IPS DF 19.7 (cell line): ENCODE data around the gene LAYN.
A peak's percentile ranks its signal among the peaks of the same experiment; 100 is the strongest.

Source experiments
- DNase-seq: peaks from one replicate; pipeline ENCODE4 v3.0.0-alpha.2; 2013; ENCODE audit warnings: low read depth, low spot score

The LAYN gene

GRCh38 chr11:111598148-111598547, 57.6 kb downstream of the LAYN start:
- no peak for DNase-seq

- no peak for DNase-seq
These were observed 58.0 kb downstream of the LAYN start for GRCh38 chr11:111598559-111598958.

- no peak for DNase-seq
These were observed 61.1 kb downstream of the LAYN start for GRCh38 chr11:111601636-111601978.

GRCh38 chr11:111601979-111602864, 61.7 kb downstream of the LAYN start, which contains the start of gene SIK2:
Gene SIK2, plus strand, starts transcription at chr11:111602449. Its CDS starts 115 bp downstream, at chr11:111602564.
- DNase-seq: peak; percentile 70

GRCh38 chr11:111602865-111603610, 62.5 kb downstream of the LAYN start:
- no peak for DNase-seq

- no peak for DNase-seq
These were observed 63.2 kb downstream of the LAYN start for GRCh38 chr11:111603611-111604130.

- DNase-seq: no peak
These were observed 64.0 kb downstream of the LAYN start for GRCh38 chr11:111604392-111605009.

GRCh38 chr11:111605681-111606080, 65.2 kb downstream of the LAYN start:
- no peak for DNase-seq

GRCh38 chr11:111606986-111607385, 66.5 kb downstream of the LAYN start:
- DNase-seq: no peak

- DNase-seq: no peak
These were observed 67.2 kb downstream of the LAYN start for GRCh38 chr11:111607751-111608150.
